HepG2 (cell line): ENCODE data around the gene SPPL3. TPM values are rescaled to one million over a fixed set of nuclear protein-coding genes. Genes with fewer than 3 reads are reported as not detected.

Source experiments
- ATAC-seq: fragments of 200-7000 bp; cut with Tn5 transposase; 3 replicates; pipeline ENCODE4 v1.9.1; 2020; ENCODE audit warnings: mild to moderate bottlenecking, moderate library complexity
- BruUV-seq: library from RNA; stranded (reverse); fragments of 400-500 nt; replicated peaks from 2 replicates; lab custom pipeline; 2021; lab: Mats Ljungman, UMichigan
- CTCF ChIA-PET: fragments of 300-600 bp; formaldehyde crosslinking; extraction: SDS; loops from one replicate; lab custom pipeline; 2021; ENCODE audit warnings: low total read pairs, inconsistent platforms, low intra/inter-chr PET ratio; lab: Yijun Ruan, JAX
- POLR2A ChIA-PET: fragments of 350-600 bp; sonication (Branson Sonifier 250); formaldehyde crosslinking; loops from one replicate; lab custom pipeline; 2020; ENCODE audit warnings: antibody characterized with exemption, inconsistent platforms; lab: Yijun Ruan, JAX
- DNase-seq: peaks from one replicate; pipeline ENCODE4 v3.0.0-alpha.2; 2015; ENCODE audit warnings: low spot score
- FAIRE-seq: peaks from 3 replicates; lab custom pipeline; 2011; peaks lifted over from hg19 to GRCh38; lab: Jason Lieb, UNC
- H2AFZ ChIP-seq: one replicate; pipeline ENCODE4 v1.6.1; 2011; ENCODE audit warnings: low read length, inconsistent platforms
- H3K27ac ChIP-seq: fragments of 300-600 bp; 3 replicates; pipeline ENCODE4 v1.8.0; 2011; ENCODE audit warnings: mixed run types, mild to moderate bottlenecking, mixed read lengths, low read length, inconsistent platforms; ENCODE audit not compliant: insufficient read depth; ENCODE audit errors: extremely low read length
- H3K27me3 ChIP-seq, 2 experiments: fragments of 200-600 bp in 1 of 2; 2 replicates in 1 of 2; 3 replicates in 1 of 2; pipeline versions ENCODE4 v1.6.0 to v1.8.0; 2011; ENCODE audit warnings: low read length in 2 of 2, mild to moderate bottlenecking in 2 of 2, moderate library complexity in 2 of 2, inconsistent platforms in 1 of 2; ENCODE audit not compliant: insufficient read depth in 2 of 2, control insufficient read depth in 1 of 2
- H3K36me3 ChIP-seq, 2 experiments: fragments of 200-600 bp in 1 of 2; replicated peaks in 1 of 2; 2 replicates in 1 of 2; 3 replicates in 1 of 2; pipeline versions ENCODE4 v1.5.1 to v1.8.0; 2011; ENCODE audit warnings: low read length in 2 of 2, inconsistent platforms in 1 of 2; ENCODE audit not compliant: insufficient read depth in 2 of 2, control insufficient read depth in 1 of 2
- H3K4me1 ChIP-seq: 2 replicates; pipeline ENCODE4 v1.5.1; 2012; ENCODE audit warnings: low read length, inconsistent platforms; ENCODE audit not compliant: insufficient read depth
- H3K4me2 ChIP-seq: 2 replicates; pipeline ENCODE4 v1.6.0; 2011; ENCODE audit warnings: low read depth, low read length, inconsistent platforms
- H3K4me3 ChIP-seq, 3 experiments: fragments of 200-600 bp in 1 of 3; sonication (generic), shearing (Covaris generic) in 1 of 3; replicated peaks in 1 of 3; 2 replicates each; pipeline ENCODE4 v1.5.1; 2011 to 2016; ENCODE audit warnings: low read length in 3 of 3, inconsistent platforms in 2 of 3, low read depth in 2 of 3, mild to moderate bottlenecking in 2 of 3, control low read depth in 1 of 3, mixed read lengths in 1 of 3; ENCODE audit not compliant: insufficient read depth in 1 of 3
- H3K79me2 ChIP-seq: one replicate; pipeline ENCODE4 v1.6.1; 2011; ENCODE audit warnings: low read length, inconsistent platforms; ENCODE audit not compliant: insufficient read depth
- H3K9ac ChIP-seq: 2 replicates; pipeline ENCODE4 v1.6.0; 2011; ENCODE audit warnings: mild to moderate bottlenecking, low read depth, low read length, inconsistent platforms; ENCODE audit not compliant: insufficient read depth
- H3K9me3 ChIP-seq: 2 replicates; pipeline ENCODE4 v1.5.1; 2012; ENCODE audit warnings: mild to moderate bottlenecking, low read length
- H4K20me1 ChIP-seq: 2 replicates; pipeline ENCODE4 v1.6.0; 2011; ENCODE audit warnings: inconsistent platforms, mild to moderate bottlenecking, low read length, moderate library complexity; ENCODE audit not compliant: insufficient read depth
- BORCS8-MEF2B ChIP-seq: sonication (generic); formaldehyde crosslinking; IDR thresholded peaks from 2 replicates; pipeline ENCODE4 v1.8.0; 2022; ENCODE audit warnings: mild to moderate bottlenecking, missing genetic modification reagents
- CBX1 ChIP-seq: IDR thresholded peaks from one replicate; pipeline ENCODE4 v1.6.1; 2016; ENCODE audit warnings: antibody characterized with exemption, low read depth
- KDM5B ChIP-seq: sonication (generic); formaldehyde crosslinking; IDR thresholded peaks from 2 replicates; pipeline ENCODE4 v1.4.0; 2020; ENCODE audit warnings: missing genetic modification reagents, mild to moderate bottlenecking, borderline replicate concordance
- KLF11 ChIP-seq: IDR thresholded peaks from 2 replicates; pipeline ENCODE4 v1.6.1; 2016; ENCODE audit warnings: missing compliant biosample characterization
- MLXIP ChIP-seq: sonication (generic); formaldehyde crosslinking; IDR thresholded peaks from 2 replicates; pipeline ENCODE4 v1.9.0; 2021; ENCODE audit warnings: missing genetic modification reagents, borderline replicate concordance
- POLR2AphosphoS5 ChIP-seq: IDR thresholded peaks from 2 replicates; pipeline ENCODE4 v1.6.1; 2012; ENCODE audit warnings: low read depth, low read length
- RXRB ChIP-seq: IDR thresholded peaks from 2 replicates; pipeline ENCODE4 v1.6.1; 2016; ENCODE audit warnings: borderline replicate concordance, missing genetic modification reagents, missing compliant biosample characterization
- SRY ChIP-seq: sonication (generic); formaldehyde crosslinking; IDR thresholded peaks from 2 replicates; pipeline ENCODE4 v1.8.0; 2022; ENCODE audit warnings: mild to moderate bottlenecking, missing genetic modification reagents
- SYNCRIP ChIP-seq: fragments of 200-400 bp; formaldehyde crosslinking; IDR thresholded peaks from 2 replicates; pipeline ENCODE4 v1.6.1; 2018; ENCODE audit warnings: mild to moderate bottlenecking, low read depth, low read length; ENCODE audit not compliant: insufficient read depth
- TBX2 ChIP-seq: sonication (generic); formaldehyde crosslinking; IDR thresholded peaks from 2 replicates; pipeline ENCODE4 v1.5.0; 2020; ENCODE audit warnings: missing genetic modification reagents, mild to moderate bottlenecking, borderline replicate concordance
- XBP1 ChIP-seq: sonication (generic); formaldehyde crosslinking; IDR thresholded peaks from 2 replicates; pipeline ENCODE4 v1.5.0; 2020; ENCODE audit warnings: missing genetic modification reagents
- ZBTB1 ChIP-seq: sonication (generic); formaldehyde crosslinking; IDR thresholded peaks from 2 replicates; pipeline ENCODE4 v1.4.0; 2020; ENCODE audit warnings: missing genetic modification reagents, borderline replicate concordance
- ZBTB2 ChIP-seq: sonication (generic); formaldehyde crosslinking; IDR thresholded peaks from 2 replicates; pipeline ENCODE4 v1.8.0; 2022; ENCODE audit warnings: low read depth, missing genetic modification reagents
- ZBTB49 ChIP-seq: sonication (generic); formaldehyde crosslinking; IDR thresholded peaks from 2 replicates; pipeline ENCODE4 v1.4.0; 2020; ENCODE audit warnings: missing genetic modification reagents, borderline replicate concordance
- ZFX ChIP-seq: sonication (generic); formaldehyde crosslinking; IDR thresholded peaks from 2 replicates; pipeline ENCODE4 v1.4.0; 2020; ENCODE audit warnings: mild to moderate bottlenecking, low read depth, missing genetic modification reagents, moderate library complexity
- ZSCAN31 ChIP-seq: sonication (generic); formaldehyde crosslinking; IDR thresholded peaks from 2 replicates; pipeline ENCODE4 v1.5.0; 2020; ENCODE audit warnings: low read depth, mild to moderate bottlenecking, missing genetic modification reagents
- WGBS: methylation state at CpG from one replicate; pipeline ENCODE4 v1.1.6; 2017; ENCODE audit warnings: low lambda C conversion rate; 5-methylcytosine and 5-hydroxymethylcytosine counted together
- in situ Hi-C: cut with HindIII; loops from 2 replicates; pipeline ENCODE4 v1.10.0; 2017; ENCODE audit warnings: low pct_unique_long_range_greater_than_20kb; ENCODE audit not compliant: extremely low pct_ligation_motif_present
- intact Hi-C: fragments of 100-400 bp; cut with micrococcal nuclease; formaldehyde crosslinking; loops from one replicate; pipeline ENCODE4 v1.10.0; 2022; ENCODE audit not compliant: unreplicated experiment
- polyA plus RNA-seq, 8 experiments: library from polyadenylated mRNA; depleted of rRNA in 3 of 8; stranded (reverse) in 7 of 8; unstranded in 1 of 8; fragments of >200 nt; fragmentation: Illumina TruSeq in 4 of 8; extraction: Trizol in 4 of 8; gene quantifications; 2 replicates each; pipeline versions ENCODE4 v1.2.1 to v1.2.3, GENCODE V29; 2011 to 2016; ENCODE audit warnings: low read depth in 4 of 8, missing spikeins in 1 of 8, mixed read lengths in 1 of 8; ENCODE audit not compliant: insufficient read depth in 1 of 8
- total RNA-seq, 5 experiments: library from RNA; depleted of rRNA; stranded (reverse); fragments of >200 nt; fragmentation: Illumina TruSeq; extraction: Trizol; gene quantifications; 2 replicates each; pipeline ENCODE4 v1.2.3, GENCODE V29; 2016; ENCODE audit warnings: low read depth in 1 of 5

Gene SPPL3
- total and polyA plus RNA-seq, 2 of the 13 experiments (the other 11 are each of a cell fraction or from before 2014, with no cell fraction given), result 8.9 to 9.1 TPM

DNA sequence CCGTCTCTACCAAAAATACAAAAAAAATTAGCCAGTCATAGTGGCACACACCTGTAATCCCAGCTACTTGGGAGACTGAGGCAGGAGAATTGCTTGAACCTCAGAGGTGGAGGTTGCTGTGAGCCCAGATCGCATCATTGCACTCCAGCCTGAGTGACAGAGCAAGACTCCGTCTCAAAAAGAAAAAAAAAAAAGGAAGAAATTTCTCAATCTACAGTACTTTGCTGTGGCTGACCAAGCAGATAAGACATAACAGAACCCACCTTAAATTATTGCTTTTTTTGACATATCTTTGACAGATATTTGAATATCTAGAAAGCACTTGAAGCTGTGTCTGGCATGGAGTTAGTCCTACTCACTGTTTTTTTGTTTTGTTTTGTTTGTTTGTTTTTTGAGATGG, 39.3 kb upstream of the SPPL3 start:
- Histone ChIP-seq H3K4me3 (no peak overlapping the region), H3K27me3 (no peaks in the 10 kb centered on the region), H3K36me3 (no peaks in the 10 kb centered on the region), H3K4me1 (peaks cover 56% of the 10 kb centered on the region), H3K9me3 (no peaks in the 10 kb centered on the region), H3K27ac (no peak overlapping the region), H3K9ac (no peak overlapping the region), H2AFZ (no peak overlapping the region), H3K4me2 (no peak overlapping the region), H4K20me1 (0 out of 2 replicates have a peak, but pooled peaks cover 3% of the 10 kb centered on the region), H3K79me2 (no peaks in the 10 kb centered on the region)
- intact Hi-C loops (loop anchor here (5.0 kb wide), 1 partner anchor 36 kb away; no protein-coding TSS in a partner anchor), in situ Hi-C loops (no loop called here)
- no peak for DNase-seq
- no peak for ATAC-seq
- ChIA-PET CTCF (interaction anchor here (1.1 kb wide), 1 partner anchor 360 kb away, joined by 3 read pairs; no protein-coding TSS in a partner anchor), POLR2A (interaction anchor here (0.7 to 1.9 kb wide), 3 partner anchors 20 to 58 kb away, joined by 3 to 5 read pairs (median 4); partner anchors contain the start of gene HNF1A)
- TF ChIP-seq TBX2 (CRISPR knock-in tag) (no peak), ZBTB49 (CRISPR knock-in tag) (no peak), ZBTB2 (CRISPR knock-in tag) (no peak), CBX1 (no peak), ZBTB1 (CRISPR knock-in tag) (no peak), POLR2AphosphoS5 (no peak), BORCS8-MEF2B (CRISPR knock-in tag) (no peak), RXRB (CRISPR knock-in tag) (no peak), SRY (no peak), XBP1 (CRISPR knock-in tag) (no peak), ZFX (no peak), MLXIP (no peak), KLF11 (CRISPR knock-in tag) (no peak), ZSCAN31 (CRISPR knock-in tag) (no peak), SYNCRIP (no peak), KDM5B (CRISPR knock-in tag) (no peak)
- WGBS, result 38% methylated on average over 3 of the region's 3 CpGs
- BruUV-seq, result no TSS peak
- no peak for FAIRE-seq
